Keratinocyte (primary cell): Measurements from ENCODE around the gene FHIT. TPM values are rescaled to one million over a fixed set of nuclear protein-coding genes. Genes with fewer than 3 reads are reported as not detected.

Experiments
- DNase-seq: peaks from one replicate; pipeline ENCODE4 v3.0.0-alpha.2; 2011; ENCODE audit warnings: low read depth, missing footprints, low spot score
- FAIRE-seq: peaks from 2 replicates; lab custom pipeline; 2011; peaks lifted over from hg19 to GRCh38; lab: Jason Lieb, UNC
- H2AFZ ChIP-seq: 2 replicates; pipeline ENCODE4 v1.6.0; 2012; ENCODE audit warnings: low read length, control low read depth, inconsistent platforms; ENCODE audit not compliant: control insufficient read depth
- H3K27ac ChIP-seq: 2 replicates; pipeline ENCODE4 v1.5.1; 2011; ENCODE audit warnings: low read length; ENCODE audit not compliant: control insufficient read depth, insufficient read depth
- H3K27me3 ChIP-seq: 3 replicates; pipeline ENCODE4 v1.6.0; 2011; ENCODE audit warnings: low read length; ENCODE audit not compliant: control insufficient read depth, insufficient read depth; ENCODE audit errors: extremely low read depth
- H3K36me3 ChIP-seq, 2 experiments: 2 replicates in 1 of 2; 3 replicates in 1 of 2; pipeline ENCODE4 v1.5.1; 2011; ENCODE audit warnings: low read length in 2 of 2, mild to moderate bottlenecking in 1 of 2; ENCODE audit not compliant: control insufficient read depth in 2 of 2, insufficient read depth in 2 of 2; ENCODE audit errors: extremely low read depth in 1 of 2
- H3K4me1 ChIP-seq: 3 replicates; pipeline ENCODE4 v1.5.1; 2011; ENCODE audit warnings: low read length; ENCODE audit not compliant: control insufficient read depth, insufficient read depth; ENCODE audit errors: extremely low read depth
- H3K4me2 ChIP-seq: 3 replicates; pipeline ENCODE4 v1.6.0; 2011; ENCODE audit warnings: low read depth, low read length; ENCODE audit not compliant: control insufficient read depth, insufficient read depth; ENCODE audit errors: extremely low read depth
- H3K4me3 ChIP-seq, 3 experiments: fragments of 200-600 bp in 1 of 3; sonication (generic) in 1 of 3; 2 replicates in 2 of 3; 3 replicates in 1 of 3; pipeline ENCODE4 v1.5.1; 2011 to 2016; ENCODE audit warnings: low read length in 3 of 3, mild to moderate bottlenecking in 3 of 3, control low read depth in 2 of 3, inconsistent platforms in 1 of 3, low read depth in 1 of 3, mixed read lengths in 1 of 3, mixed run types in 1 of 3, moderate library complexity in 1 of 3; ENCODE audit not compliant: control insufficient read depth in 2 of 3, insufficient read depth in 2 of 3; ENCODE audit errors: extremely low read depth in 1 of 3
- H3K79me2 ChIP-seq: 2 replicates; pipeline ENCODE4 v1.6.0; 2012; ENCODE audit warnings: low read length; ENCODE audit not compliant: control insufficient read depth, insufficient read depth
- H3K9ac ChIP-seq: 3 replicates; pipeline ENCODE4 v1.6.0; 2011; ENCODE audit warnings: low read length; ENCODE audit not compliant: control insufficient read depth, insufficient read depth; ENCODE audit errors: extremely low read depth
- H3K9me1 ChIP-seq: 3 replicates; pipeline ENCODE4 v1.6.0; 2011; ENCODE audit warnings: low read length; ENCODE audit not compliant: control insufficient read depth, insufficient read depth; ENCODE audit errors: extremely low read depth
- H3K9me3 ChIP-seq: 2 replicates; pipeline ENCODE4 v1.5.1; 2012; ENCODE audit warnings: low read depth, low read length; ENCODE audit not compliant: control insufficient read depth
- H4K20me1 ChIP-seq: 3 replicates; pipeline ENCODE4 v1.6.0; 2011; ENCODE audit warnings: low read length; ENCODE audit not compliant: control insufficient read depth, insufficient read depth; ENCODE audit errors: extremely low read depth
- CTCF ChIP-seq, 3 experiments: IDR thresholded peaks in 1 of 3; conservative IDR thresholded peaks in 1 of 3; optimal IDR thresholded peaks in 1 of 3; 2 replicates in 2 of 3; 3 replicates in 1 of 3; pipeline versions ENCODE3 to v1.5.1; 2011; ENCODE audit warnings: low read length in 3 of 3, mild to moderate bottlenecking in 3 of 3, moderate library complexity in 2 of 3, control low read depth in 1 of 3, inconsistent platforms in 1 of 3; ENCODE audit not compliant: insufficient read depth in 2 of 3; ENCODE audit errors: extremely low read depth in 1 of 3
- EZH2 ChIP-seq: IDR thresholded peaks from one replicate; pipeline ENCODE4 v1.6.1; 2012; ENCODE audit warnings: inconsistent platforms, mild to moderate bottlenecking, low read length, moderate library complexity
- dilution Hi-C: fragments of 300-500 bp; cut with MboI; formaldehyde crosslinking; loops from one replicate; pipeline ENCODE4 v1.7.0; 2020; ENCODE audit warnings: low sequenced_read_pairs; ENCODE audit not compliant: extremely low pct_ligation_motif_present
- polyA plus RNA-seq, 5 experiments: library from polyadenylated mRNA; depleted of rRNA in 3 of 5; stranded (reverse) in 3 of 5; stranded (forward) in 1 of 5; unstranded in 1 of 5; fragments of >200 nt; gene quantifications; 1 replicate in 1 of 5; 2 replicates in 3 of 5; 3 replicates in 1 of 5; pipeline versions ENCODE4 v1.2.1 to v1.2.3, GENCODE V29; 2011 to 2012; ENCODE audit warnings: missing spikeins in 2 of 5, low read depth in 1 of 5, low replicate concordance in 1 of 5

The FHIT gene
- polyA plus RNA-seq, 1 donor (not counting 4 experiments of a cell fraction or from before 2014, with no cell fraction given): 2.2 TPM

GRCh38 chr3:60798456-60798855, 452.8 kb downstream of the FHIT start:
- no peak for TF ChIP-seq EZH2
- TF ChIP-seq CTCF (optimal IDR thresholded peaks at IDR 0.05 in 1 of 3, IDR thresholded peaks at IDR 0.05 in 1 of 3, conservative IDR thresholded peaks at IDR 0.05 in 1 of 3; ENCODE audit: extremely low read depth in 1 of 3, insufficient read depth in 2 of 3, low read length in 3 of 3): no peak
- Histone ChIP-seq H3K79me2 (no peaks in the 10 kb centered on the region), H4K20me1 (no peaks in the 10 kb centered on the region), H3K4me1 (no peaks in the 10 kb centered on the region), H3K36me3 (no peaks in the 10 kb centered on the region), H3K9ac (no peak overlapping the region), H3K4me3 (no peak overlapping the region), H3K9me1 (no peaks in the 10 kb centered on the region), H3K4me2 (no peak overlapping the region), H3K9me3 (no peaks in the 10 kb centered on the region), H3K27me3 (no peaks in the 10 kb centered on the region), H3K27ac (no peak overlapping the region), H2AFZ (no peak overlapping the region)
- DNase-seq (no peak), FAIRE-seq (no peak)
- dilution Hi-C loops: no loop called here

- H3K36me3 ChIP-seq: no peaks in the 10 kb centered on the region
- no peaks in the 10 kb centered on the region for H3K9me1 ChIP-seq
- H4K20me1 ChIP-seq: no peaks in the 10 kb centered on the region
- no peaks in the 10 kb centered on the region for H3K9me3 ChIP-seq
- no peak overlapping the region for H3K4me2 ChIP-seq
- no peak overlapping the region for H3K9ac ChIP-seq
- no peak overlapping the region for H3K27ac ChIP-seq
- DNase-seq (no peak), FAIRE-seq (no peak)
- dilution Hi-C loops: no loop called here
- H3K27me3 ChIP-seq: no peaks in the 10 kb centered on the region
- no peaks in the 10 kb centered on the region for H3K79me2 ChIP-seq
- TF ChIP-seq CTCF (optimal IDR thresholded peaks at IDR 0.05 in 1 of 3, IDR thresholded peaks at IDR 0.05 in 1 of 3, conservative IDR thresholded peaks at IDR 0.05 in 1 of 3; ENCODE audit: extremely low read depth in 1 of 3, insufficient read depth in 2 of 3, low read length in 3 of 3) (no peak), EZH2 (no peak)
- no peaks in the 10 kb centered on the region for H3K4me1 ChIP-seq
- no peak overlapping the region for H3K4me3 ChIP-seq
- H2AFZ ChIP-seq: no peak overlapping the region
Measured at GRCh38 chr3:60792249-60792852, 458.9 kb downstream of the FHIT start.
